Activated naive CD4-positive, alpha-beta T cell treated with anti-CD3 and anti-CD28 coated beads for 36 hours (primary cell): ENCODE data around the gene CHL1. TPM values are rescaled to one million over a fixed set of nuclear protein-coding genes. Genes with fewer than 3 reads are reported as not detected.
A peak's percentile ranks its signal among the peaks of the same experiment; 100 is the strongest.

Experiments
- CTCF ChIA-PET: fragments of 350-600 bp; sonication (Branson Sonifier 250); formaldehyde crosslinking; loops from one replicate; lab custom pipeline; 2021; ENCODE audit warnings: antibody characterized with exemption; lab: Charles Lee
- DNase-seq: peaks from one replicate; pipeline ENCODE4 v3.0.0-alpha.2; 2020
- H3K27ac Mint-ChIP-seq: one replicate; pipeline ENCODE4 v1.8.0; 2021; ENCODE audit warnings: mild to moderate bottlenecking, mixed read lengths
- H3K27me3 Mint-ChIP-seq: one replicate; pipeline ENCODE4 v1.8.0; 2021; ENCODE audit warnings: low read depth, mixed read lengths
- H3K36me3 Mint-ChIP-seq: one replicate; pipeline ENCODE4 v1.8.0; 2021; ENCODE audit warnings: low read depth, mixed read lengths
- H3K4me1 Mint-ChIP-seq: one replicate; pipeline ENCODE4 v1.8.0; 2021; ENCODE audit warnings: low read depth, mixed read lengths
- H3K4me3 Mint-ChIP-seq: one replicate; pipeline ENCODE4 v1.8.0; 2021; ENCODE audit warnings: mild to moderate bottlenecking, moderate library complexity, mixed read lengths
- H3K9me3 Mint-ChIP-seq: one replicate; pipeline ENCODE4 v1.8.0; 2021; ENCODE audit warnings: mixed read lengths
- intact Hi-C: fragments of 100-400 bp; cut with micrococcal nuclease; formaldehyde crosslinking; loops from one replicate; pipeline ENCODE4 v1.15.1; 2023
- total RNA-seq, 2 experiments: library from RNA; stranded (reverse); gene quantifications; one replicate each; pipeline ENCODE4 v1.2.3, GENCODE V29; 2021

Gene CHL1
- total RNA-seq, 2 experiments from 2014 or later = not detected

GRCh38 chr3:332701-333100 lies 136.1 kb downstream of the CHL1 start:
- Mint-ChIP-seq H3K27me3 (no peaks in the 10 kb centered on the region), H3K36me3 (no peaks in the 10 kb centered on the region), H3K27ac (no peak overlapping the region), H3K9me3 (peaks cover 1% of the 10 kb centered on the region), H3K4me3 (no peak overlapping the region), H3K4me1 (no peaks in the 10 kb centered on the region)
- intact Hi-C loops = no loop called here
- CTCF ChIA-PET = no interaction called here
- DNase-seq = no peak

GRCh38 chr3:335240-335639 lies 138.7 kb downstream of the CHL1 start:
- Mint-ChIP-seq H3K9me3 (peaks cover 1% of the 10 kb centered on the region), H3K27me3 (no peaks in the 10 kb centered on the region), H3K27ac (no peak overlapping the region), H3K36me3 (no peaks in the 10 kb centered on the region), H3K4me3 (no peak overlapping the region), H3K4me1 (no peaks in the 10 kb centered on the region)
- no peak for DNase-seq
- CTCF ChIA-PET = no interaction called here
- intact Hi-C loops = no loop called here

- Mint-ChIP-seq H3K4me3 (no peak overlapping the region), H3K36me3 (no peaks in the 10 kb centered on the region), H3K27ac (no peak overlapping the region), H3K27me3 (no peaks in the 10 kb centered on the region), H3K9me3 (peaks cover under 1% of the 10 kb centered on the region), H3K4me1 (no peaks in the 10 kb centered on the region)
- CTCF ChIA-PET = no interaction called here
- intact Hi-C loops = no loop called here
- no peak for DNase-seq
Measured at GRCh38 chr3:339351-339750, 142.8 kb downstream of the CHL1 start.

GRCh38 chr3:341998-342397 lies 145.4 kb downstream of the CHL1 start:
- Mint-ChIP-seq H3K27me3 (peaks cover 2% of the 10 kb centered on the region), H3K9me3 (no peaks in the 10 kb centered on the region), H3K27ac (no peak overlapping the region), H3K4me1 (no peaks in the 10 kb centered on the region), H3K4me3 (no peak overlapping the region), H3K36me3 (no peaks in the 10 kb centered on the region)
- intact Hi-C loops = no loop called here
- CTCF ChIA-PET = interaction anchor here (0.5 kb wide), 1 partner anchor 752 kb away, joined by 4 read pairs; no protein-coding TSS in a partner anchor
- no peak for DNase-seq

DNA sequence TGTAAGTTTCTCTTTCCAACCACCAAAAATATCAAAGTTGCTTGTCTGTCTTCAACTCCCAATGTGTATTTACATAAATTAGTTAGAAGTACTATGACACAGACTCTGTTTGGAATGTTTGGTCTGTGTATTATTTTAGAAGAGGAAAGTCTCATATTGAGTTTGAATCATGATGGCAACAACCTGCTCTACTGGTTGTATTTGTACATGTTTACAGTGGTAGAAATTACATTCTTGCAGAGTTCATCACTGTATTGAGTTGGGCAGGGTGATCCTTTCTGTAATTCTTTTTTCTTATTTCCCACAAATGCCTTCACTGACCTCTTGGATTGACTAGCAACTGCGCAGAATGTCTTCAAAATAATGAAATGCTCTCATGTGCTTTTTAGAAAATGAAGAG lies 149.6 kb downstream of the CHL1 start:
- Mint-ChIP-seq H3K27me3 (peaks cover 2% of the 10 kb centered on the region), H3K9me3 (no peaks in the 10 kb centered on the region), H3K4me3 (no peak overlapping the region), H3K36me3 (no peaks in the 10 kb centered on the region), H3K4me1 (no peaks in the 10 kb centered on the region), H3K27ac (no peak overlapping the region)
- intact Hi-C loops = no loop called here
- DNase-seq = no peak
- CTCF ChIA-PET = no interaction called here

DNA sequence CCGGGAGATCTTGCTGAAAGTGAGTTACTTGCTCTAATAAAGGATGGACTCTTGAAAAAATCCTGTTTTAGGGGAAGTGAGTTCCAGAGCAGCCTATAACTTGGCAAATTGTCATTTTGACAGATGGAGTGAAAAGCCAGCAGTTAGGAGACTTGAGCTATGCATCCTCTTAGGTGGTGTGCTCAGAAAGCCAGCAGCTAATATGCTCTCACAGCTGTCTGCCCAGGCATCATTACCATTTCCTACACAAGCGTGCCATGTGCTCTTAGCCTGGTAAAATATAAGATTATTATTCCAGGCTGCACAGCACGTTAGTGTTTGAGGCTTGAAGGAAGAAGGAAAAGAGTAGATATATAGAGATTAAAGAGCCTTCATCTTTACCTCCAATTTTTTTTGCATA lies 151.0 kb downstream of the CHL1 start:
- Mint-ChIP-seq H3K27ac (no peak overlapping the region), H3K27me3 (peaks cover 2% of the 10 kb centered on the region), H3K9me3 (no peaks in the 10 kb centered on the region), H3K36me3 (no peaks in the 10 kb centered on the region), H3K4me1 (no peaks in the 10 kb centered on the region), H3K4me3 (no peak overlapping the region)
- CTCF ChIA-PET = no interaction called here
- no peak for DNase-seq
- intact Hi-C loops = no loop called here

DNA sequence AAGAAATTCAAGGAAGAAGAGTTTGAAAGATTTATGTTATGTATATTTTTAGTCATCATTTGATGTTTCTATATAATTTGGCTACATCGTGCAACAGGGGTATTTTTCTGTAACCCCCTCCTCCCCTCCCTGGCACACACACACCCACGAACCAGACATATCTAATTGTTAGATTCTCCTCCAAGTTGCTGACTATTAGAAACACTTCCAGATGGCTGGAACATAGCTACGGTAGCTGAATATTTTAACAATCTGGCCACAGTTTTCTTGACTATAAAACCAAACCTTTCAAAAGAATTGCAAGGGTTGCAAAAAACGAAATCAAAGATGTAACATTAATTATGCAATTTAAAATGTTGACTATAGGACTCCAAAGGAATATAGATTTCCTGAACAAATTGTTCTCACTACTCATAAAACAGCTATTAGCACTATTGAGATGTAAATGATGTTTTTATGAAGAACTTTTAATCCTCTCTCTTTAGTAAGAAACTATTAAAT lies 154.4 kb downstream of the CHL1 start:
- H3K27me3 Mint-ChIP-seq = no peaks in the 10 kb centered on the region
- CTCF ChIA-PET = interaction anchor here (0.7 kb wide), 1 partner anchor 12 kb away, joined by 3 read pairs; no protein-coding TSS in a partner anchor
- H3K9me3 Mint-ChIP-seq = no peaks in the 10 kb centered on the region
- no peak for DNase-seq
- H3K27ac Mint-ChIP-seq = no peak overlapping the region
- H3K4me1 Mint-ChIP-seq = no peaks in the 10 kb centered on the region
- H3K36me3 Mint-ChIP-seq = no peaks in the 10 kb centered on the region
- intact Hi-C loops = no loop called here
- H3K4me3 Mint-ChIP-seq = no peak overlapping the region

GRCh38 chr3:352599-352998 lies 156.0 kb downstream of the CHL1 start:
- CTCF ChIA-PET = no interaction called here
- Mint-ChIP-seq H3K27ac (no peak overlapping the region), H3K4me1 (no peaks in the 10 kb centered on the region), H3K27me3 (no peaks in the 10 kb centered on the region), H3K9me3 (no peaks in the 10 kb centered on the region), H3K4me3 (no peak overlapping the region), H3K36me3 (no peaks in the 10 kb centered on the region)
- no peak for DNase-seq
- intact Hi-C loops = no loop called here

- intact Hi-C loops = no loop called here
- Mint-ChIP-seq H3K9me3 (no peaks in the 10 kb centered on the region), H3K4me3 (no peak overlapping the region), H3K27me3 (no peaks in the 10 kb centered on the region), H3K4me1 (no peaks in the 10 kb centered on the region), H3K36me3 (no peaks in the 10 kb centered on the region), H3K27ac (no peak overlapping the region)
- DNase-seq = no peak
- CTCF ChIA-PET = interaction anchor here (1.0 to 1.8 kb wide), 3 partner anchors 9 to 174 kb away, joined by 3 to 4 read pairs (median 3); no protein-coding TSS in a partner anchor
Measured at GRCh38 chr3:353191-353739, 156.7 kb downstream of the CHL1 start.

GRCh38 chr3:354432-354831 lies 157.9 kb downstream of the CHL1 start:
- no peaks in the 10 kb centered on the region for H3K4me1 Mint-ChIP-seq
- intact Hi-C loops = loop anchor here (1.0 kb wide), 1 partner anchor 311 kb away; no protein-coding TSS in a partner anchor
- no peaks in the 10 kb centered on the region for H3K27me3 Mint-ChIP-seq
- H3K4me3 Mint-ChIP-seq = no peak overlapping the region
- peak; percentile 39 for DNase-seq
- no peak overlapping the region for H3K27ac Mint-ChIP-seq
- H3K9me3 Mint-ChIP-seq = no peaks in the 10 kb centered on the region
- CTCF ChIA-PET = interaction anchor here (0.7 to 1.8 kb wide), 15 partner anchors 10 to 330 kb away, joined by 3 to 8 read pairs (median 3); no protein-coding TSS in a partner anchor
- H3K36me3 Mint-ChIP-seq = no peaks in the 10 kb centered on the region

DNA sequence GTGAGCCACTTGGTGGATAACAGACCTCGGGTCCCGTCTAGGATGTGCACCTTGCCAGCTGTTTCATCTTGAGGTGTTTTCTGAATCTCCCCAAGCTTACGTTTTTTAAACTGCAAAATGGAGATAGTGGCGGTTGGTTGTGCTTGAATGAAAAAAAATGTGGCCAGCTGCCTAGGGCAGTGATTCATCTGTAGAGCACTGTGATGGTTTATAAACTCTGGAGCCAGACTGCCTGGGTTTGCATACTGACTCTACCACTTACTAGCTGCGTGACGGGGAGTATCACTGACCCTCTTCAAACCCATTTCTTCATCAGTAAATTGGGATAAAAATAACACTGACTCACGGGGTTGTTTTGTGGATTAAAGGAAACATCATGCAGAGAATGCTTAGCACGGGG lies 159.1 kb downstream of the CHL1 start:
- Mint-ChIP-seq H3K4me1 (no peaks in the 10 kb centered on the region), H3K27ac (no peak overlapping the region), H3K4me3 (no peak overlapping the region), H3K9me3 (no peaks in the 10 kb centered on the region), H3K36me3 (no peaks in the 10 kb centered on the region), H3K27me3 (no peaks in the 10 kb centered on the region)
- DNase-seq = no peak
- intact Hi-C loops = no loop called here
- CTCF ChIA-PET = no interaction called here

GRCh38 chr3:356952-357351 lies 160.4 kb downstream of the CHL1 start:
- no peaks in the 10 kb centered on the region for H3K4me1 Mint-ChIP-seq
- intact Hi-C loops = no loop called here
- no peak overlapping the region for H3K4me3 Mint-ChIP-seq
- no peaks in the 10 kb centered on the region for H3K36me3 Mint-ChIP-seq
- CTCF ChIA-PET = interaction anchor here (0.6 kb wide), 1 partner anchor 234 kb away, joined by 5 read pairs; no protein-coding TSS in a partner anchor
- H3K27ac Mint-ChIP-seq = no peak overlapping the region
- no peaks in the 10 kb centered on the region for H3K27me3 Mint-ChIP-seq
- H3K9me3 Mint-ChIP-seq = peaks cover 3% of the 10 kb centered on the region
- DNase-seq = no peak

DNA sequence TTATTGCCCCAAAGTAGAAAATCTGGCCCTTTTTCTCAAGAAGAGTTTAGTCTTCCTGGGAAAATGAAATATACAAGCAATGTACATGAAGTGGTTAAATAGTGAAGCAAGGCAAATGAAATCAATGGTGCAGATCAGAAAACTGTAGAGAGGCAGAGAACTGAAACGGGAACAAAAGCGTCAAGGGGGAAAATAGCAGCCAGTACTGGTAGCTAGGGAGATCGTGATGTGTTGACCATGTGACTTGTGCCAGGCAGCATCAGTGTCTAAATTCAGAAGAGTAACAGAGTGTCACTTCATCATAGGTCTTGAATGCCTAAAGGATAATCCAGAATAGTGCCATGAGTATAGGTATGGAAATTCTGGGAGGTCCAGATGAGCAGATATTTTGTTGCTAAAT lies 163.1 kb downstream of the CHL1 start:
- H3K27ac Mint-ChIP-seq = no peak overlapping the region
- H3K4me3 Mint-ChIP-seq = no peak overlapping the region
- peaks cover 3% of the 10 kb centered on the region for H3K9me3 Mint-ChIP-seq
- H3K4me1 Mint-ChIP-seq = no peaks in the 10 kb centered on the region
- CTCF ChIA-PET = no interaction called here
- no peaks in the 10 kb centered on the region for H3K27me3 Mint-ChIP-seq
- no peaks in the 10 kb centered on the region for H3K36me3 Mint-ChIP-seq
- DNase-seq = no peak
- intact Hi-C loops = no loop called here
